Right lobe of liver (tissue), 6 donors: Measurements from ENCODE around the gene APOOL. TPM values are rescaled to one million over a fixed set of nuclear protein-coding genes. Genes with fewer than 3 reads are reported as not detected.
A peak's percentile ranks its signal among the peaks of the same experiment; 100 is the strongest.
"Not testable (repeated sequence)": the region's sequence is repeated elsewhere in the genome, so short reads cannot be mapped to it uniquely, and the experiment has no call there.

Experiments used
- ATAC-seq, 4 donors: fragments of 200-7000 bp; cut with Tn5 transposase; one replicate each; pipeline ENCODE4 v1.9.1; 2020; ENCODE audit warnings: mild to moderate bottlenecking in 4 of 4, moderate library complexity in 4 of 4
- DNase-seq, 3 donors: peaks; one replicate each; pipeline ENCODE4 v3.0.0-alpha.2; 2020
- H3K27ac ChIP-seq, 3 donors: fragments of 200-600 bp; one replicate each; pipeline ENCODE4 v1.8.0; 2022
- H3K27me3 ChIP-seq, 2 donors: fragments of 200-600 bp; one replicate each; pipeline ENCODE4 v1.8.0; 2022
- H3K36me3 ChIP-seq, 4 donors: fragments of 200-600 bp; sonication (generic) in 1 of 4; one replicate each; pipeline versions ENCODE4 v1.5.1 to v1.8.0; 2017 to 2022; ENCODE audit warnings: control low read depth in 1 of 4
- H3K4me1 ChIP-seq, 4 donors: fragments of 200-600 bp; sonication (generic) in 1 of 4; one replicate each; pipeline versions ENCODE4 v1.5.1 to v1.8.0; 2017 to 2022; ENCODE audit warnings: control low read depth in 1 of 4
- H3K4me3 ChIP-seq, 3 donors: fragments of 200-600 bp; one replicate each; pipeline ENCODE4 v1.8.0; 2022
- H3K9me3 ChIP-seq, 4 donors: fragments of 200-600 bp; sonication (generic) in 1 of 4; one replicate each; pipeline versions ENCODE4 v1.5.1 to v1.8.0; 2017 to 2022; ENCODE audit warnings: control low read depth in 1 of 4
- CTCF ChIP-seq, 4 donors: fragments of 200-600 bp in 3 of 4; fragments of 450-650 bp in 1 of 4; IDR thresholded peaks; one replicate each; pipeline versions ENCODE4 v1.5.1 to v1.8.0; 2016 to 2022; ENCODE audit warnings: antibody characterized with exemption in 4 of 4, mild to moderate bottlenecking in 2 of 4
- POLR2A ChIP-seq: fragments of 450-650 bp; IDR thresholded peaks from one replicate; pipeline ENCODE4 v1.6.1; 2017; ENCODE audit warnings: antibody characterized with exemption, mild to moderate bottlenecking
- WGBS: methylation state at CpG from one replicate; pipeline ENCODE4 v1.1.6; 2018; ENCODE audit warnings: low coverage, low lambda C conversion rate; ENCODE audit not compliant: insufficient coverage; ENCODE audit errors: missing lambda C conversion rate; 5-methylcytosine and 5-hydroxymethylcytosine counted together
- intact Hi-C, 2 donors: fragments of 100-400 bp; cut with DNase I; formaldehyde crosslinking; loops; one replicate each; pipeline versions ENCODE4 v1.11.2 to v1.14.1; 2022
- total RNA-seq, 6 experiments: library from RNA; depleted of rRNA in 2 of 6; stranded (reverse); fragments of >200 nt in 2 of 6; fragmentation: NEBNext Ultra II Directional in 3 of 6; extraction: Animal tissue kit (Norgen Biotek cat#: 25700) in 3 of 6; gene quantifications; one replicate each; pipeline versions ENCODE4 v1.1.0 to v1.2.4, GENCODE V29; 2016 to 2023
- donor health status: DM: no; HTN: yes; CAD: no.
- donor health status: DM: no; HTN: no; CAD: no.
- donor health status: DM: no; HTN: no; CAD: no.
- donor health status: DM: no; HTN: yes; CAD: no.
- donor health status: DM: no; HTN: yes; CAD: no.

APOOL gene
- total RNA-seq, 6 experiments from 2014 or later: 14.3 to 25.3 (median 20.0) TPM

- Histone ChIP-seq H3K36me3 (no peaks in the 10 kb centered on the region), H3K27me3 (no peaks in the 10 kb centered on the region), H3K4me1 (no peaks in the 10 kb centered on the region), H3K9me3 (no peaks in the 10 kb centered on the region), H3K4me3 (no peak overlapping the region), H3K27ac (no peak overlapping the region)
- DNase-seq: no peak
- TF ChIP-seq POLR2A: no peak
- no peak for TF ChIP-seq CTCF (IDR thresholded peaks at IDR 0.05)
- intact Hi-C loops: no loop called here
- 44% methylated on average over 1 of the region's 1 CpG for WGBS
- no peak for ATAC-seq
Measured at GRCh38 chrX:85001344-85001743, 2.3 kb upstream of the APOOL start.

GRCh38 chrX:85004255-85004654 lies 578 bp downstream of the APOOL start:
- Histone ChIP-seq H3K36me3 (no peaks in the 10 kb centered on the region), H3K4me1 (no peaks in the 10 kb centered on the region), H3K9me3 (no peaks in the 10 kb centered on the region), H3K27ac (peak overlapping the region; percentile 44 to 72 (median 61)), H3K27me3 (no peaks in the 10 kb centered on the region), H3K4me3 (peak overlapping the region; percentile 51 to 64 (median 54))
- no peak for DNase-seq
- 25% methylated on average over 11 of the region's 11 CpGs for WGBS
- ATAC-seq: peak; percentile 10 to 51 (median 21)
- intact Hi-C loops: no loop called here
- no peak for TF ChIP-seq CTCF (IDR thresholded peaks at IDR 0.05)
- no peak for TF ChIP-seq POLR2A

GRCh38 chrX:85012098-85012497 lies 8.4 kb downstream of the APOOL start:
- Histone ChIP-seq H3K36me3 (no peaks in the 10 kb centered on the region), H3K27ac (no peak overlapping the region), H3K4me3 (no peak overlapping the region), H3K9me3 (no peaks in the 10 kb centered on the region), H3K27me3 (no peaks in the 10 kb centered on the region), H3K4me1 (no peaks in the 10 kb centered on the region)
- no peak for DNase-seq
- intact Hi-C loops: no loop called here
- WGBS: 46% methylated on average over 2 of the region's 2 CpGs
- ATAC-seq: no peak
- TF ChIP-seq CTCF (IDR thresholded peaks at IDR 0.05) (no peak), POLR2A (no peak)

- DNase-seq, ATAC-seq: not testable (repeated sequence)
Measured at GRCh38 chrX:85015351-85015750, 11.7 kb downstream of the APOOL start.

GRCh38 chrX:85017721-85018120 lies 14.0 kb downstream of the APOOL start:
- no peaks in the 10 kb centered on the region for H3K27me3 ChIP-seq
- no peaks in the 10 kb centered on the region for H3K36me3 ChIP-seq
- intact Hi-C loops: no loop called here
- ATAC-seq: no peak
- H3K27ac ChIP-seq: no peak overlapping the region
- H3K4me1 ChIP-seq: peaks cover 0 to 2% (median 0%) of the 10 kb centered on the region in 4 donors
- no peak for DNase-seq
- no peaks in the 10 kb centered on the region for H3K9me3 ChIP-seq
- no peak overlapping the region for H3K4me3 ChIP-seq
- TF ChIP-seq POLR2A (no peak), CTCF (IDR thresholded peaks at IDR 0.05) (no peak)
- WGBS: 90% methylated on average over 2 of the region's 2 CpGs

More at GRCh38 chrX:85015351-85015750, 11.7 kb downstream of the APOOL start:
- H3K9me3 ChIP-seq, H3K27me3 ChIP-seq, H3K4me1 ChIP-seq, H3K4me3 ChIP-seq, intact Hi-C loops, H3K27ac ChIP-seq, H3K36me3 ChIP-seq: not testable (repeated sequence)
- 76% methylated on average over 8 of the region's 8 CpGs for WGBS
